ENCODE results near the gene ECHS1.

ECHS1 gene

DNA sequence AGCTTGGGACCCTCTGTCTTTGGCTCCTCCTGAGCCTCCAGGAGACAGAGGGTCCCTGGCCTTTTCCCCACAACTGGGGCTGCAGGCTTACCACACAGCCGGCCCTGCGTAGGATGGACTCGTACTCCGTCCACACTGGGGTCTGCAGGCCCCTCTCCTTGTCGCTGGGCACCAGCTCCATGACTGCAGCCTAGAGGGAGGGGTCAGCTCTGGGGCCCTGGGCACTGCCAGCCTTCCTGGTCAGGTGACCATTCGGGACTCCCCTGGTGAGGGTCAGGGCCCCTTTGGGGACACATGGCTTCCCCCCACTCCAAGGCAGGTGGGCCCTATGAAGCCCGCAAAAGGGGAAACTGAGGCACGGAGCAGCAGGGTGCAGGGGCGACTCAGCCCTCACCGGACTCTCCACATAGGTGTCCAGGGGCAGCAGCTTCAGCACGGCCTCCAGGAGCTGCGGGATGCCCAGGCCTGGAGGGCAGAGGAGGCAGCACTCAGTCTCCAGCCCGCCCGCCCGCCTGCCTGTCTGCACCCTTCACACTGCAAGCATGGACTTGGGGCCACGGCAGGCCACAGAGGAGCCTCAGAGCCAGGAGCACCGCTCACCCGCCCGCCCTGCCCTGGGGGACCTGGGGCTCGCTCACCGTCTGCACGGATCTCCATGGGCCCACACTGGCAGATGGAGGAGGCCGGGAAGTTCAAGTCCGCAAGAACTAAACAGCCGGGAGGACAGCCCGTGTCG, 16.4 kb downstream of the ECHS1 start:
- peak overlapping the region; percentile 99 to 100 (median 100) for H3K4me2 ChIP-seq
- H3K27ac ChIP-seq: peak overlapping the region; percentile 81 to 94 (median 91)
- no peak for TF ChIP-seq Cebpa-rat (IDR thresholded peaks at IDR 0.05)
- H3K27me3 ChIP-seq: no peaks in the 10 kb centered on the region
- H3K9ac ChIP-seq: peak overlapping the region; percentile 84 to 94 (median 92)
- H3K4me1 ChIP-seq: peaks cover 35 to 43% (median 40%) of the 10 kb centered on the region in 10 experiments
- H4K20me1 ChIP-seq: peaks cover 10 to 50% (median 32%) of the 10 kb centered on the region in 11 experiments; a peak in 16 of 22 replicates
- H3K4me3 ChIP-seq: peak overlapping the region; percentile 64 to 85 (median 76)
- peaks cover 0 to 26% (median 15%) of the 10 kb centered on the region in 11 experiments; a peak in 13 of 22 replicates for H3K36me3 ChIP-seq
- no peaks in the 10 kb centered on the region for H3K9me3 ChIP-seq (replicated peaks in 1 of 11)

DNA sequence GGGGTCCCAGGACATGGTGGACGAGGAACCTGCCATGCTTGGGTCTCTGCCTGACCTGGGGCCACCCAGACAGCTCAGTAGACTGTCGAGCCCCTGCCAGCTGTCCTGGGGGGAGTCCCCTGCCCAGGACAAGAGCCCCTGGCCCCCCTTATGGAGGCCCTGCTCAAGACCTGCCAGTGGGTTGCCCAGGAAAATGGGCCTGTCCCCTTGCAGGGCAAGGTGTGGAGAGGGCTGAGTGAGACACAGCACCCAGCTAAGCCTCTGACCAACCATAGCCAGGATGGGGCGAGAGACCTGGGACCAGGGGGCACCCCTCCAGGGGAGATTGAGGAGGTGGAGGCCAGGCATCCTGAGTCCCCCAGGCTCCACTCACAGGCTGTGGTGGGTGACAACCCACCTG, 17.2 kb downstream of the ECHS1 start:
- H3K36me3 ChIP-seq: peaks cover 0 to 26% (median 15%) of the 10 kb centered on the region in 11 experiments; a peak in 13 of 22 replicates
- peak overlapping the region; percentile 84 to 94 (median 92); a peak in 21 of 22 replicates for H3K9ac ChIP-seq
- peak overlapping the region in 10 of 11 experiments; percentile 8 to 94 (median 92); a peak in 13 of 22 replicates for H3K27ac ChIP-seq
- peak overlapping the region; percentile 64 to 85 (median 76); a peak in 19 of 20 replicates for H3K4me3 ChIP-seq
- no peak for TF ChIP-seq Cebpa-rat (IDR thresholded peaks at IDR 0.05)
- H3K4me1 ChIP-seq: peaks cover 28 to 43% (median 36%) of the 10 kb centered on the region in 10 experiments
- peaks cover 10 to 57% (median 32%) of the 10 kb centered on the region in 11 experiments; a peak in 16 of 22 replicates for H4K20me1 ChIP-seq
- no peaks in the 10 kb centered on the region for H3K9me3 ChIP-seq (replicated peaks in 1 of 11)
- peak overlapping the region; percentile 99 to 100 (median 100) for H3K4me2 ChIP-seq
- no peaks in the 10 kb centered on the region for H3K27me3 ChIP-seq

- H3K4me2 ChIP-seq: peak overlapping the region; percentile 99 to 100 (median 100)
- peaks cover 0 to 26% (median 15%) of the 10 kb centered on the region in 11 experiments; a peak in 13 of 22 replicates for H3K36me3 ChIP-seq
Observed at GRCh38 chr10:133355266-133355665, 17.9 kb downstream of the ECHS1 start.

GRCh38 chr10:133354672-133355240, 18.4 kb downstream of the ECHS1 start:
- H3K4me3 ChIP-seq: peak overlapping the region in 4 of 10 experiments; percentile 78 to 85 (median 81); a peak in 3 of 20 replicates
- H3K4me2 ChIP-seq: peak overlapping the region; percentile 99 to 100 (median 100)
- H3K27me3 ChIP-seq: no peaks in the 10 kb centered on the region
- H3K4me1 ChIP-seq: peaks cover 25 to 41% (median 36%) of the 10 kb centered on the region in 10 experiments
- peaks cover 10 to 69% (median 32%) of the 10 kb centered on the region in 11 experiments; a peak in 16 of 22 replicates for H4K20me1 ChIP-seq
- no peaks in the 10 kb centered on the region for H3K9me3 ChIP-seq (replicated peaks in 1 of 11)
- H3K36me3 ChIP-seq: peaks cover 0 to 26% (median 15%) of the 10 kb centered on the region in 11 experiments; a peak in 13 of 22 replicates
- no peak for TF ChIP-seq Cebpa-rat (IDR thresholded peaks at IDR 0.05)
- H3K9ac ChIP-seq: peak overlapping the region in 9 of 11 experiments; percentile 1 to 94 (median 88); a peak in 13 of 22 replicates
- H3K27ac ChIP-seq: peak overlapping the region in 7 of 11 experiments; percentile 6 to 94 (median 89); a peak in 11 of 22 replicates

More at GRCh38 chr10:133355266-133355665, 17.9 kb downstream of the ECHS1 start:
- Histone ChIP-seq H3K9me3 (replicated peaks in 1 of 11) (no peaks in the 10 kb centered on the region), H3K4me1 (peaks cover 25 to 41% (median 36%) of the 10 kb centered on the region in 10 experiments), H3K9ac (peak overlapping the region; percentile 16 to 94 (median 88); a peak in 15 of 22 replicates), H3K27ac (peak overlapping the region in 8 of 11 experiments; percentile 6 to 94 (median 91); a peak in 12 of 22 replicates), H4K20me1 (peaks cover 10 to 64% (median 32%) of the 10 kb centered on the region in 11 experiments; a peak in 16 of 22 replicates), H3K27me3 (no peaks in the 10 kb centered on the region), H3K4me3 (peak overlapping the region in 8 of 10 experiments; percentile 73 to 85 (median 79); a peak in 10 of 20 replicates)
- TF ChIP-seq Cebpa-rat (IDR thresholded peaks at IDR 0.05): no peak

GRCh38 chr10:133353988-133354605, 19.1 kb downstream of the ECHS1 start:
- peaks cover 0 to 26% (median 15%) of the 10 kb centered on the region in 11 experiments; a peak in 13 of 22 replicates for H3K36me3 ChIP-seq
- H3K27me3 ChIP-seq: no peaks in the 10 kb centered on the region
- peak overlapping the region in 6 of 11 experiments; percentile 99 to 100 (median 100); a peak in 7 of 22 replicates for H3K4me2 ChIP-seq
- no peak for TF ChIP-seq Cebpa-rat (IDR thresholded peaks at IDR 0.05)
- no peaks in the 10 kb centered on the region for H3K9me3 ChIP-seq (replicated peaks in 1 of 11)
- no peak overlapping the region for H3K4me3 ChIP-seq
- H3K9ac ChIP-seq: peak overlapping the region in 2 of 11 experiments; percentile 1 to 94; a peak in 1 of 22 replicates
- H3K4me1 ChIP-seq: peaks cover 25 to 41% (median 36%) of the 10 kb centered on the region in 10 experiments
- H3K27ac ChIP-seq: peak overlapping the region in 2 of 11 experiments; percentile 94; a peak in 1 of 22 replicates
- peaks cover 10 to 73% (median 32%) of the 10 kb centered on the region in 11 experiments; a peak in 16 of 22 replicates for H4K20me1 ChIP-seq

GRCh38 chr10:133353202-133353959, 19.8 kb downstream of the ECHS1 start:
- H3K9ac ChIP-seq: no peak overlapping the region
- no peak overlapping the region for H3K27ac ChIP-seq
- H3K36me3 ChIP-seq: peaks cover 0 to 26% (median 15%) of the 10 kb centered on the region in 11 experiments; a peak in 13 of 22 replicates
- H3K4me3 ChIP-seq: no peak overlapping the region
- no peak overlapping the region for H3K4me2 ChIP-seq
- no peaks in the 10 kb centered on the region for H3K27me3 ChIP-seq
- TF ChIP-seq Cebpa-rat (IDR thresholded peaks at IDR 0.05): no peak
- H4K20me1 ChIP-seq: peaks cover 10 to 73% (median 32%) of the 10 kb centered on the region in 11 experiments; a peak in 16 of 22 replicates
- H3K9me3 ChIP-seq (replicated peaks in 1 of 11): no peaks in the 10 kb centered on the region
- peaks cover 25 to 41% (median 36%) of the 10 kb centered on the region in 10 experiments for H3K4me1 ChIP-seq

- Histone ChIP-seq H3K4me2 (peak overlapping the region in 6 of 11 experiments; percentile 5 to 41 (median 22); a peak in 5 of 22 replicates), H3K4me1 (peaks cover 22 to 51% (median 43%) of the 10 kb centered on the region in 10 experiments), H3K4me3 (no peak overlapping the region), H3K27me3 (no peaks in the 10 kb centered on the region), H3K36me3 (peaks cover 0 to 26% (median 15%) of the 10 kb centered on the region in 11 experiments; a peak in 13 of 22 replicates), H3K9ac (no peak overlapping the region), H4K20me1 (peaks cover 9 to 72% (median 30%) of the 10 kb centered on the region in 11 experiments; a peak in 16 of 22 replicates), H3K27ac (no peak overlapping the region), H3K9me3 (replicated peaks in 1 of 11) (no peaks in the 10 kb centered on the region)
- TF ChIP-seq Cebpa-rat (IDR thresholded peaks at IDR 0.05): no peak
Observed at GRCh38 chr10:133351408-133352318, 21.5 kb downstream of the ECHS1 start.
